A549 (cell line): ENCODE measurements around the gene FBF1. TPM values are rescaled to one million over a fixed set of nuclear protein-coding genes. Genes with fewer than 3 reads are reported as not detected.

Source experiments
- ATAC-seq, 2 experiments: fragments of 200-7000 bp in 1 of 2; fragments of >200 bp in 1 of 2; cut with Nextera tagmentation in 1 of 2; cut with Tn5 transposase in 1 of 2; 3 replicates each; pipeline versions ENCODE4 v1.8.0 to v1.9.1; 2018 to 2020; ENCODE audit warnings: mild to moderate bottlenecking in 1 of 2, moderate library complexity in 1 of 2
- CTCF ChIA-PET: fragments of 300-600 bp; sonication (Branson Sonifier 250); formaldehyde crosslinking; extraction: SDS; loops from one replicate; lab custom pipeline; 2021; ENCODE audit warnings: antibody characterized with exemption, inconsistent platforms; lab: Yijun Ruan, JAX
- POLR2A ChIA-PET: fragments of 350-600 bp; formaldehyde crosslinking; extraction: SDS; loops from one replicate; lab custom pipeline; 2021; ENCODE audit warnings: antibody characterized with exemption, inconsistent platforms; lab: Yijun Ruan, JAX
- DNase-seq, 2 experiments: peaks; one replicate each; pipeline versions ENCODE4 v3.0.0 to v3.0.0-alpha.2; 2011 to 2016; ENCODE audit warnings: low read depth in 1 of 2, low spot score in 1 of 2
- FAIRE-seq: peaks from 2 replicates; lab custom pipeline; 2011; peaks lifted over from hg19 to GRCh38; lab: Jason Lieb, UNC
- H3K27ac ChIP-seq, 2 experiments: fragments of >200 bp; sonication (Bioruptor Twin); formaldehyde crosslinking; 3 replicates each; pipeline ENCODE4 v1.5.1; 2016 to 2017
- H3K4me1 ChIP-seq: fragments of >200 bp; sonication (Bioruptor Twin); formaldehyde crosslinking; 3 replicates; pipeline ENCODE4 v1.6.1; 2016
- H3K4me2 ChIP-seq: fragments of >200 bp; sonication (Bioruptor Twin); formaldehyde crosslinking; 3 replicates; pipeline ENCODE4 v1.6.1; 2016
- H3K4me3 ChIP-seq: fragments of >200 bp; sonication (Bioruptor Twin); formaldehyde crosslinking; 3 replicates; pipeline ENCODE4 v1.5.1; 2016
- H3K9me3 ChIP-seq: fragments of >200 bp; sonication (Bioruptor Twin); formaldehyde crosslinking; 3 replicates; pipeline ENCODE4 v1.6.1; 2016
- CBX8 ChIP-seq: fragments of 200-600 bp; sonication (generic); IDR thresholded peaks from 2 replicates; pipeline ENCODE4 v1.6.1; 2016
- EP300 ChIP-seq, 2 experiments: fragments of >200 bp; sonication (Bioruptor Twin); formaldehyde crosslinking; IDR thresholded peaks; 2 replicates in 1 of 2; 3 replicates in 1 of 2; pipeline ENCODE4 v1.6.1; 2016 to 2017
- FOSB ChIP-seq: fragments of 250-450 bp; sonication (Bioruptor Pico); IDR thresholded peaks from 2 replicates; pipeline ENCODE4 v1.5.0; 2020; ENCODE audit warnings: mild to moderate bottlenecking, moderate library complexity
- FOXS1 ChIP-seq: fragments of 250-450 bp; sonication (Bioruptor Pico); IDR thresholded peaks from 2 replicates; pipeline ENCODE4 v1.5.0; 2020; ENCODE audit warnings: mild to moderate bottlenecking, moderate library complexity
- GATA3 ChIP-seq: IDR thresholded peaks from 2 replicates; pipeline ENCODE4 v1.6.1; 2012; ENCODE audit warnings: borderline replicate concordance
- HDAC2 ChIP-seq: fragments of 200-600 bp; sonication (generic); IDR thresholded peaks from 2 replicates; pipeline ENCODE4 v1.6.1; 2016
- HEYL ChIP-seq: fragments of 250-450 bp; sonication (Bioruptor Pico); IDR thresholded peaks from 2 replicates; pipeline ENCODE4 v1.8.0; 2021; ENCODE audit warnings: mild to moderate bottlenecking, moderate library complexity
- JUN ChIP-seq, 2 experiments: fragments of >200 bp; sonication (Bioruptor Twin); formaldehyde crosslinking; IDR thresholded peaks; 2 replicates in 1 of 2; 3 replicates in 1 of 2; pipeline ENCODE4 v1.6.1; 2016 to 2017
- MAZ ChIP-seq: fragments of 150-350 bp; IDR thresholded peaks from 2 replicates; pipeline ENCODE4 v1.6.1; 2014; ENCODE audit warnings: antibody characterized with exemption, low read depth, low read length, borderline replicate concordance
- NFE2L2 ChIP-seq: fragments of 150-350 bp; conservative IDR thresholded peaks from 2 replicates; pipeline ENCODE4 v1.6.1; 2014; ENCODE audit warnings: low read length
- NPAS2 ChIP-seq: fragments of 250-450 bp; sonication (Bioruptor Pico); IDR thresholded peaks from 2 replicates; pipeline ENCODE4 v1.8.0; 2022; ENCODE audit warnings: mild to moderate bottlenecking, moderate library complexity, borderline replicate concordance
- POLR2A ChIP-seq: IDR thresholded peaks from 2 replicates; pipeline ENCODE4 v1.6.1; 2012; ENCODE audit warnings: mild to moderate bottlenecking, low read length
- RAD21 ChIP-seq, 2 experiments: fragments of >200 bp in 1 of 2; sonication (Bioruptor Twin) in 1 of 2; formaldehyde crosslinking in 1 of 2; IDR thresholded peaks in 1 of 2; conservative IDR thresholded peaks in 1 of 2; 2 replicates in 1 of 2; 3 replicates in 1 of 2; pipeline ENCODE4 v1.6.1; 2012 to 2018; ENCODE audit warnings: inconsistent platforms in 1 of 2
- RARB ChIP-seq: fragments of 250-450 bp; sonication (Bioruptor Pico); IDR thresholded peaks from 2 replicates; pipeline ENCODE4 v1.8.0; 2021; ENCODE audit warnings: mild to moderate bottlenecking, moderate library complexity
- TP53 ChIP-seq: fragments of 250-450 bp; sonication (Bioruptor Pico); IDR thresholded peaks from 2 replicates; pipeline ENCODE4 v1.5.0; 2021; ENCODE audit warnings: mild to moderate bottlenecking, moderate library complexity
- ZC3H11A ChIP-seq: fragments of 450-650 bp; IDR thresholded peaks from 2 replicates; pipeline ENCODE4 v1.6.1; 2014; ENCODE audit warnings: antibody characterized with exemption, mild to moderate bottlenecking
- ZFP36 ChIP-seq: fragments of 450-650 bp; IDR thresholded peaks from 2 replicates; pipeline ENCODE4 v1.6.1; 2014; ENCODE audit warnings: borderline replicate concordance; ENCODE audit not compliant: partially characterized antibody
- ZNF302 ChIP-seq: fragments of 250-450 bp; sonication (Bioruptor Pico); IDR thresholded peaks from 2 replicates; pipeline ENCODE4 v1.9.0; 2021; ENCODE audit warnings: inconsistent platforms, mild to moderate bottlenecking, moderate library complexity
- WGBS: methylation state at CpG from one replicate; pipeline ENCODE4 v1.1.6; 2017; ENCODE audit errors: missing lambda C conversion rate; 5-methylcytosine and 5-hydroxymethylcytosine counted together
- polyA plus RNA-seq, 4 experiments: library from polyadenylated mRNA; depleted of rRNA in 3 of 4; stranded (reverse); fragments of >200 nt; fragmentation: RNase III in 1 of 4; extraction: RNeasy Plus Mini Kit Qiagen cat#74134 plus additional on column Dnase treatment in 1 of 4; gene quantifications; 2 replicates in 3 of 4; 3 replicates in 1 of 4; pipeline ENCODE4 v1.2.3, GENCODE V29; 2011 to 2017
- TF ChIP-seq, protein P1 (sequence below): IDR thresholded peaks from 2 replicates; pipeline ENCODE4 v1.6.1; 2012
- TF ChIP-seq, protein P2 (sequence below): fragments of 200-600 bp; sonication (generic); IDR thresholded peaks from 2 replicates; pipeline ENCODE4 v1.6.1; 2016; ENCODE audit warnings: antibody characterized with exemption, mild to moderate bottlenecking, moderate library complexity
- TF ChIP-seq, protein P3 (sequence below): fragments of 150-350 bp; IDR thresholded peaks from 2 replicates; pipeline ENCODE4 v1.6.1; 2014; ENCODE audit warnings: low read depth, mild to moderate bottlenecking, low read length
- TF ChIP-seq, protein P4 (sequence below): IDR thresholded peaks from 2 replicates; pipeline ENCODE4 v1.6.1; 2012; ENCODE audit warnings: low read depth, borderline replicate concordance
- TF ChIP-seq, protein P5 (sequence below): fragments of >200 bp; sonication (Bioruptor Twin); formaldehyde crosslinking; IDR thresholded peaks from 2 replicates; pipeline ENCODE4 v1.6.1; 2016
- TF ChIP-seq, protein P6 (sequence below): fragments of 250-450 bp; sonication (Bioruptor Pico); IDR thresholded peaks from 2 replicates; pipeline ENCODE4 v1.5.0; 2020; ENCODE audit warnings: low read depth, mild to moderate bottlenecking, moderate library complexity
- TF ChIP-seq, protein P7 (sequence below): IDR thresholded peaks from 2 replicates; pipeline ENCODE4 v1.6.1; 2012

Gene FBF1
- polyA plus RNA-seq, 2 of the 4 experiments (the other 2 are of a cell fraction) = 8.5 to 17.8 TPM

DNA sequence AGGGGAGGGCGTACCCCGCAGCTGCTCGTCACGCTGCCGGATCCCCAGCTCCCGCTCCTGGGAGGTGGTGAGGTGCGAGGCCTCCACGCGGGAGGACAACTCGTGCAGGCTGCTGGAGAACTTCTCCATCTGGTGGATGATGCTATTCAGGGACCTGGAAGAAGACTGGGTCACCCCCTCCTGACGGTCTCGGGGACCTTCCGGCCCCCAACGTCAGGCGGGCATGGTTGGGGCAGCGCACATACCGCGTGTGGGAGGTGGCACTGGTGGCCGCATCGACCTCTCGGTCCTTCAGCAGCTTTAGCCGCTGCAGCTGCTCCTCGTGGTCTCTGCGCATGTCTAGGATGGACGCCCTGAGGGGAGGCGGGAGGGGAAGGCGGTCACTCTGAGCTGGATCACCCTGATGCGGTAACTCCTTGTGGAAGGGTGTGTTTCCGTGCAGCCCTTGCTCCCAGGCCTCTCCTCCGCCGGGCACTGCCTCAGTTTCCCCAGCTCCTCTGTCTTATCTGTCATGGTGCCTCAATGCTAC lies 22.9 kb downstream of the FBF1 start:
- no peak for TF ChIP-seq HDAC2
- no peak for TF ChIP-seq NFE2L2
- no peak for TF ChIP-seq ZC3H11A
- TF ChIP-seq, protein P1, sequence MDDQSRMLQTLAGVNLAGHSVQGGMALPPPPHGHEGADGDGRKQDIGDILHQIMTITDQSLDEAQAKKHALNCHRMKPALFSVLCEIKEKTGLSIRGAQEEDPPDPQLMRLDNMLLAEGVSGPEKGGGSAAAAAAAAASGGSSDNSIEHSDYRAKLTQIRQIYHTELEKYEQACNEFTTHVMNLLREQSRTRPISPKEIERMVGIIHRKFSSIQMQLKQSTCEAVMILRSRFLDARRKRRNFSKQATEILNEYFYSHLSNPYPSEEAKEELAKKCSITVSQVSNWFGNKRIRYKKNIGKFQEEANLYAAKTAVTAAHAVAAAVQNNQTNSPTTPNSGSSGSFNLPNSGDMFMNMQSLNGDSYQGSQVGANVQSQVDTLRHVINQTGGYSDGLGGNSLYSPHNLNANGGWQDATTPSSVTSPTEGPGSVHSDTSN = no peak
- TF ChIP-seq TP53 (CRISPR knock-in tag) = no peak
- TF ChIP-seq POLR2A = no peak
- TF ChIP-seq, protein P2, sequence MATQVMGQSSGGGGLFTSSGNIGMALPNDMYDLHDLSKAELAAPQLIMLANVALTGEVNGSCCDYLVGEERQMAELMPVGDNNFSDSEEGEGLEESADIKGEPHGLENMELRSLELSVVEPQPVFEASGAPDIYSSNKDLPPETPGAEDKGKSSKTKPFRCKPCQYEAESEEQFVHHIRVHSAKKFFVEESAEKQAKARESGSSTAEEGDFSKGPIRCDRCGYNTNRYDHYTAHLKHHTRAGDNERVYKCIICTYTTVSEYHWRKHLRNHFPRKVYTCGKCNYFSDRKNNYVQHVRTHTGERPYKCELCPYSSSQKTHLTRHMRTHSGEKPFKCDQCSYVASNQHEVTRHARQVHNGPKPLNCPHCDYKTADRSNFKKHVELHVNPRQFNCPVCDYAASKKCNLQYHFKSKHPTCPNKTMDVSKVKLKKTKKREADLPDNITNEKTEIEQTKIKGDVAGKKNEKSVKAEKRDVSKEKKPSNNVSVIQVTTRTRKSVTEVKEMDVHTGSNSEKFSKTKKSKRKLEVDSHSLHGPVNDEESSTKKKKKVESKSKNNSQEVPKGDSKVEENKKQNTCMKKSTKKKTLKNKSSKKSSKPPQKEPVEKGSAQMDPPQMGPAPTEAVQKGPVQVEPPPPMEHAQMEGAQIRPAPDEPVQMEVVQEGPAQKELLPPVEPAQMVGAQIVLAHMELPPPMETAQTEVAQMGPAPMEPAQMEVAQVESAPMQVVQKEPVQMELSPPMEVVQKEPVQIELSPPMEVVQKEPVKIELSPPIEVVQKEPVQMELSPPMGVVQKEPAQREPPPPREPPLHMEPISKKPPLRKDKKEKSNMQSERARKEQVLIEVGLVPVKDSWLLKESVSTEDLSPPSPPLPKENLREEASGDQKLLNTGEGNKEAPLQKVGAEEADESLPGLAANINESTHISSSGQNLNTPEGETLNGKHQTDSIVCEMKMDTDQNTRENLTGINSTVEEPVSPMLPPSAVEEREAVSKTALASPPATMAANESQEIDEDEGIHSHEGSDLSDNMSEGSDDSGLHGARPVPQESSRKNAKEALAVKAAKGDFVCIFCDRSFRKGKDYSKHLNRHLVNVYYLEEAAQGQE = no peak
- TF ChIP-seq RAD21 (conservative IDR thresholded peaks at IDR 0.05 in 1 of 2, IDR thresholded peaks at IDR 0.05 in 1 of 2) = no peak
- TF ChIP-seq, protein P3, sequence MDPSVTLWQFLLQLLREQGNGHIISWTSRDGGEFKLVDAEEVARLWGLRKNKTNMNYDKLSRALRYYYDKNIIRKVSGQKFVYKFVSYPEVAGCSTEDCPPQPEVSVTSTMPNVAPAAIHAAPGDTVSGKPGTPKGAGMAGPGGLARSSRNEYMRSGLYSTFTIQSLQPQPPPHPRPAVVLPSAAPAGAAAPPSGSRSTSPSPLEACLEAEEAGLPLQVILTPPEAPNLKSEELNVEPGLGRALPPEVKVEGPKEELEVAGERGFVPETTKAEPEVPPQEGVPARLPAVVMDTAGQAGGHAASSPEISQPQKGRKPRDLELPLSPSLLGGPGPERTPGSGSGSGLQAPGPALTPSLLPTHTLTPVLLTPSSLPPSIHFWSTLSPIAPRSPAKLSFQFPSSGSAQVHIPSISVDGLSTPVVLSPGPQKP = no peak
- TF ChIP-seq, protein P4, sequence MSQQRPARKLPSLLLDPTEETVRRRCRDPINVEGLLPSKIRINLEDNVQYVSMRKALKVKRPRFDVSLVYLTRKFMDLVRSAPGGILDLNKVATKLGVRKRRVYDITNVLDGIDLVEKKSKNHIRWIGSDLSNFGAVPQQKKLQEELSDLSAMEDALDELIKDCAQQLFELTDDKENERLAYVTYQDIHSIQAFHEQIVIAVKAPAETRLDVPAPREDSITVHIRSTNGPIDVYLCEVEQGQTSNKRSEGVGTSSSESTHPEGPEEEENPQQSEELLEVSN = no peak
- no peak for TF ChIP-seq JUN (IDR thresholded peaks at IDR 0.05)
- TF ChIP-seq, protein P5, sequence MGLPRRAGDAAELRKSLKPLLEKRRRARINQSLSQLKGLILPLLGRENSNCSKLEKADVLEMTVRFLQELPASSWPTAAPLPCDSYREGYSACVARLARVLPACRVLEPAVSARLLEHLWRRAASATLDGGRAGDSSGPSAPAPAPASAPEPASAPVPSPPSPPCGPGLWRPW = no peak
- TF ChIP-seq NPAS2 (CRISPR knock-in tag) = no peak
- TF ChIP-seq FOSB (CRISPR knock-in tag) = no peak
- 95% methylated on average over 29 of the region's 31 CpGs for WGBS
- Histone ChIP-seq H3K4me2 (no peak overlapping the region), H3K27ac (no peak overlapping the region), H3K4me3 (no peak overlapping the region), H3K4me1 (no peaks in the 10 kb centered on the region), H3K9me3 (no peaks in the 10 kb centered on the region)
- ATAC-seq = no peak
- no peak for DNase-seq
- ChIA-PET CTCF (interaction anchor here (0.6 to 20.0 kb wide), 8 partner anchors 8 to 87 kb away, joined by 3 to 372 read pairs (median 10); partner anchors contain the start of genes CDK3, MRPL38, TRIM47 and TRIM65), POLR2A (no interaction called here)
- no peak for FAIRE-seq

DNA sequence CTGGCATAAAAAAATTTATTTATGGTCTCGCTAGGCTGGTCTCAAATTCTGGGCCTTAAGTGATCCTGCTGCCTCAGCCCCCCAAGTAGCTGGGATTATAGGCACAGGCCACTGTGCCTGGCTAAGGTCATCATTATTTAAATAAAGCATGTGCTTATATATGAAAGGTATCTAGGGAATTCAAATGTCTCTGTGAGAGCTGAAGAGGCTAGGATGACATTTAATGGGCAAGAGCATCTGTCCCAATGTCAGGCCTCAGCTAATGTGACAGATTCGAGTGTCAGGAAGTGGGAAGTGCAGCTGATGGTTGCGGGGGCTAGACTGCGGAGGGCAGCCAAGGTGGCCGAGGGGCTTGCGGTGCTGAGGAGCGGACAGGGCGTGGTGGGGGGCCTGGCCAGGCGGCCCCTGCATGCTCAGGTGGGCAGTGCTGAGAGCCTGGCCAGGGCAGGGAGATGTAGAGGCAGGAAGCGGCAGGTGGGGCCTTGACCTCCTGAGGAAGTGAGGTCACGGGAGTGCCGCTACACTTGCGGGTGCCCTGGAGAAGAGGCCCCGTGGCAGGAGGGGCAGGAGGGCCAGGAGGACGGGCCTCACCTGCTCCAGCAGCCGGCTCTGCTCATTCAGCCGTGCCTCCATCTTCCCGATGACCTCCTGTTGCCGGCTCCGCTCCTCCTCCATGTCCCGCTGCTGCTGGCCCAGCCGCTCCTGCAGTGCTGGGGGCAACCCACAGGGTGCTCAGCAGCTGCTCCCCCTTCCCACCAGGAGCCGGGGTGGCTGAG lies 23.5 kb downstream of the FBF1 start:
- no peaks in the 10 kb centered on the region for H3K9me3 ChIP-seq
- H3K4me1 ChIP-seq = no peaks in the 10 kb centered on the region
- FAIRE-seq = no peak
- TF ChIP-seq FOXS1 (CRISPR knock-in tag) = no peak
- no peak for TF ChIP-seq HEYL (CRISPR knock-in tag)
- no peak for TF ChIP-seq EP300 (IDR thresholded peaks at IDR 0.05)
- TF ChIP-seq, protein P6, sequence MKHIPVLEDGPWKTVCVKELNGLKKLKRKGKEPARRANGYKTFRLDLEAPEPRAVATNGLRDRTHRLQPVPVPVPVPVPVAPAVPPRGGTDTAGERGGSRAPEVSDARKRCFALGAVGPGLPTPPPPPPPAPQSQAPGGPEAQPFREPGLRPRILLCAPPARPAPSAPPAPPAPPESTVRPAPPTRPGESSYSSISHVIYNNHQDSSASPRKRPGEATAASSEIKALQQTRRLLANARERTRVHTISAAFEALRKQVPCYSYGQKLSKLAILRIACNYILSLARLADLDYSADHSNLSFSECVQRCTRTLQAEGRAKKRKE (CRISPR knock-in tag) = no peak
- TF ChIP-seq RAD21 (conservative IDR thresholded peaks at IDR 0.05 in 1 of 2, IDR thresholded peaks at IDR 0.05 in 1 of 2) = no peak
- no peak for TF ChIP-seq ZNF302 (CRISPR knock-in tag)
- TF ChIP-seq, protein P7, sequence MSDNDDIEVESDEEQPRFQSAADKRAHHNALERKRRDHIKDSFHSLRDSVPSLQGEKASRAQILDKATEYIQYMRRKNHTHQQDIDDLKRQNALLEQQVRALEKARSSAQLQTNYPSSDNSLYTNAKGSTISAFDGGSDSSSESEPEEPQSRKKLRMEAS = no peak
- TF ChIP-seq CBX8 = no peak
- no peak for TF ChIP-seq RARB
- no peak for TF ChIP-seq MAZ
- no peak for TF ChIP-seq GATA3
- TF ChIP-seq ZFP36 = no peak
- POLR2A ChIA-PET = no interaction called here
- H3K27ac ChIP-seq = no peak overlapping the region
- no peak for DNase-seq
- 91% methylated on average over 22 of the region's 23 CpGs for WGBS
- H3K4me2 ChIP-seq = no peak overlapping the region
- H3K4me3 ChIP-seq = no peak overlapping the region
- ATAC-seq = no peak
- CTCF ChIA-PET = interaction anchor here (0.6 to 20.0 kb wide), 8 partner anchors 8 to 88 kb away, joined by 3 to 372 read pairs (median 10); partner anchors contain the start of genes CDK3, MRPL38 and TRIM47
